Heart left ventricle (tissue), 16 donors: Measurements from ENCODE around the gene KDM1B. TPM values are rescaled to one million over a fixed set of nuclear protein-coding genes. Genes with fewer than 3 reads are reported as not detected.

Source experiments
- ATAC-seq, 4 donors: fragments of 200-7000 bp; cut with Tn5 transposase; one replicate each; pipeline ENCODE4 v1.9.1; 2020 to 2022; ENCODE audit warnings: moderate library complexity in 4 of 4, mild to moderate bottlenecking in 3 of 4, moderate number of reproducible peaks in 1 of 4
- DNase-seq, 5 donors: peaks; one replicate each; pipeline ENCODE4 v3.0.0-alpha.2; 2020
- H3K27ac ChIP-seq, 12 donors: fragments of 200-600 bp; sonication (generic) in 4 of 12; one replicate each; pipeline versions ENCODE4 v1.5.0 to v1.8.0; 2016 to 2022; ENCODE audit warnings: mild to moderate bottlenecking in 2 of 12
- H3K27me3 ChIP-seq, 9 donors: fragments of 200-600 bp; sonication (generic) in 2 of 9; one replicate each; pipeline versions ENCODE4 v1.5.1 to v1.8.0; 2016 to 2022; ENCODE audit warnings: mild to moderate bottlenecking in 3 of 9
- H3K36me3 ChIP-seq, 9 donors: fragments of 200-600 bp; sonication (generic) in 2 of 9; one replicate each; pipeline versions ENCODE4 v1.5.0 to v1.8.0; 2018 to 2022; ENCODE audit warnings: mild to moderate bottlenecking in 2 of 9
- H3K4me1 ChIP-seq, 12 donors: fragments of 200-600 bp; sonication (generic) in 4 of 12; one replicate each; pipeline versions ENCODE4 v1.5.0 to v1.8.0; 2016 to 2022; ENCODE audit warnings: mild to moderate bottlenecking in 3 of 12
- H3K4me3 ChIP-seq, 12 donors: fragments of 200-600 bp; sonication (generic) in 4 of 12; one replicate each; pipeline versions ENCODE4 v1.5.0 to v1.8.0; 2017 to 2022; ENCODE audit warnings: mild to moderate bottlenecking in 9 of 12, moderate library complexity in 4 of 12
- H3K9me3 ChIP-seq, 12 donors: fragments of 200-600 bp; sonication (generic) in 4 of 12; one replicate each; pipeline versions ENCODE4 v1.5.0 to v1.8.0; 2016 to 2022; ENCODE audit warnings: mild to moderate bottlenecking in 1 of 12
- POLR2A ChIP-seq, 2 donors: fragments of 450-650 bp; IDR thresholded peaks; one replicate each; pipeline ENCODE4 v1.6.1; 2017; ENCODE audit warnings: antibody characterized with exemption in 2 of 2, mild to moderate bottlenecking in 2 of 2, moderate library complexity in 2 of 2
- WGBS, 4 donors: extraction: QIAGEN DNeasy Blood & Tissue Kit in 2 of 4; methylation state at CpG; one replicate each; pipeline versions ENCODE4 v1.1.5 to v1.1.7; 2013 to 2018; 5-methylcytosine and 5-hydroxymethylcytosine counted together
- intact Hi-C, 10 donors: fragments of 100-400 bp; cut with DNase I; formaldehyde crosslinking; loops; one replicate each; pipeline versions ENCODE4 v1.11.1 to v1.14.2; 2022
- polyA plus RNA-seq, 2 donors: library from polyadenylated mRNA; stranded (reverse); fragments of 200-250 nt; gene quantifications; one replicate each; pipeline ENCODE4 v1.2.3, GENCODE V29; 2013
- total RNA-seq, 9 donors: library from RNA; depleted of rRNA in 2 of 9; stranded (reverse); fragments of >200 nt in 2 of 9; fragmentation: NEBNext Ultra II Directional in 3 of 9; extraction: Animal tissue kit (Norgen Biotek cat#: 25700) in 3 of 9; gene quantifications; one replicate each; pipeline versions ENCODE4 v1.1.0 to v1.2.4, GENCODE V29; 2016 to 2023
- TF ChIP-seq, protein P1 (sequence below), 12 donors: fragments of 200-600 bp; sonication (generic) in 4 of 12; IDR thresholded peaks; one replicate each; pipeline versions ENCODE4 v1.5.0 to v1.8.0; 2018 to 2022; ENCODE audit warnings: antibody characterized with exemption in 12 of 12, mild to moderate bottlenecking in 5 of 12
- donor health status: ischemic (EF 13 %, LVEDD 7.1; RV severe dilation, severe dysfunction).
- donor health status: healthy with polysubstance abuse.
- donor health status: DM: no; HTN: yes; CAD: no.
- donor health status: DM: no; HTN: no; CAD: no.
- donor health status: ischemic (EF 25% LVEDD 6.9; RV normal size, moderate dysfunction).
- donor health status: ischemic (EF 25% LVEDD 5.7; RV mildly dilated, moderate dysfunction).
- donor health status: healthy.
- donor health status: DM: yes; HTN: yes; CAD: no.
- donor health status: ischemic (EF 35%, LVEDD 5.7; RV mildly dilated, moderate dysfunction).
- donor health status: nonischemic (EF 11% LVEDD 7.7; RV severe dilation, severe dysfunction).
- donor health status: DM: yes; HTN: yes; CAD: no.
- donor health status: PGD.
- donor health status: ischemic (EF 29% LVEDD 5.4; RV normal size, mild dysfunction).
- donor health status: nonischemic (EF 23%, LVEDD 6.1; RV moderate dilation, normal function).

Gene KDM1B
- total and polyA plus RNA-seq, 11 donors = 2.1 to 21.8 (median 13.6) TPM

DNA sequence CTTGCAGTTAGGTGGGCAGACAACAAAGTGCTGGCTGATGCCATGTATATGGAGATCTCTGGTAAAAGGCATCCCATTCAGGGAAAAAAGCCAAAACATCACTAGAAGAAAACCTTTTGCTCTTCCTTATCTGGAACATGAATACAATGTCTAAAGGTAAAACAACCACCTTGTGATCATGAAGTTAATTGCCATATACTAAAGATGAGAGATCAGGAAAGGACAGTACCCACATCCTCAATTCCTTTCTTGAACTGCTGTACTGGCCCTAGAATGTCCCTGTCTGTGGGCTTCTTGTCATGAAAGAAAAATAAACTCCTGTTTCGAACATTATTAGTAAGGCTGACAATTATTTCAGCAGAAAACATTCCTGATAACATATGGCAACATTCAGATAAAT is 89.9 kb downstream of the KDM1B start:
- intact Hi-C loops = no loop called here
- TF ChIP-seq POLR2A (IDR thresholded peaks at IDR 0.05) = no peak
- TF ChIP-seq, protein P1, sequence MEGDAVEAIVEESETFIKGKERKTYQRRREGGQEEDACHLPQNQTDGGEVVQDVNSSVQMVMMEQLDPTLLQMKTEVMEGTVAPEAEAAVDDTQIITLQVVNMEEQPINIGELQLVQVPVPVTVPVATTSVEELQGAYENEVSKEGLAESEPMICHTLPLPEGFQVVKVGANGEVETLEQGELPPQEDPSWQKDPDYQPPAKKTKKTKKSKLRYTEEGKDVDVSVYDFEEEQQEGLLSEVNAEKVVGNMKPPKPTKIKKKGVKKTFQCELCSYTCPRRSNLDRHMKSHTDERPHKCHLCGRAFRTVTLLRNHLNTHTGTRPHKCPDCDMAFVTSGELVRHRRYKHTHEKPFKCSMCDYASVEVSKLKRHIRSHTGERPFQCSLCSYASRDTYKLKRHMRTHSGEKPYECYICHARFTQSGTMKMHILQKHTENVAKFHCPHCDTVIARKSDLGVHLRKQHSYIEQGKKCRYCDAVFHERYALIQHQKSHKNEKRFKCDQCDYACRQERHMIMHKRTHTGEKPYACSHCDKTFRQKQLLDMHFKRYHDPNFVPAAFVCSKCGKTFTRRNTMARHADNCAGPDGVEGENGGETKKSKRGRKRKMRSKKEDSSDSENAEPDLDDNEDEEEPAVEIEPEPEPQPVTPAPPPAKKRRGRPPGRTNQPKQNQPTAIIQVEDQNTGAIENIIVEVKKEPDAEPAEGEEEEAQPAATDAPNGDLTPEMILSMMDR (IDR thresholded peaks at IDR 0.05) = no peak
- ATAC-seq (no peak), DNase-seq (no peak)
- Histone ChIP-seq H3K36me3 (peaks cover 0 to 95% (median 74%) of the 10 kb centered on the region in 9 donors), H3K27me3 (no peaks in the 10 kb centered on the region), H3K9me3 (no peaks in the 10 kb centered on the region), H3K4me3 (no peak overlapping the region), H3K4me1 (peaks cover 0 to 5% (median 0%) of the 10 kb centered on the region in 12 donors), H3K27ac (no peak overlapping the region)
- WGBS, 4 donors = 94 to 97% (median 94%) methylated on average over 1 of the region's 1 CpG

DNA sequence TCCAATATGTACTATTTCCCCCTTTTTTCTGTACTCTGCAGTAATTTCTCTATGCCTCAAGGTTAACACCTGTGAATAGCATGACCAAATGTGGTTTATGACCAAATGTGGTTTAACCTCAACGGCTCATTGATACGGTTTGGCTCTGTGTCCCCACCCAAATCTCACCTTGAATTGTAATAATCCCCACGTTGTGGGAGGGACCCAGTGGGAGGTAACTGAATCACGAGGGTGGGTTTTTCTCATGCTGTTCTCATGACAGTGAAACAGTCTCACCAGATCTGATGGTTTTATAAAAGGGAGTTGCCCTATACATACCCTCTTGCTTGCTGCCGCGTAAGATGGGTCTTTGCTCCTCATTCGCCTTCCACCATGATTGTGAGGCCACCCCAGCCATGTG is 90.4 kb downstream of the KDM1B start:
- Histone ChIP-seq H3K4me1 (peaks cover 0 to 5% (median 0%) of the 10 kb centered on the region in 12 donors), H3K27me3 (no peaks in the 10 kb centered on the region), H3K9me3 (no peaks in the 10 kb centered on the region), H3K27ac (no peak overlapping the region), H3K36me3 (peaks cover 0 to 96% (median 78%) of the 10 kb centered on the region in 9 donors), H3K4me3 (no peak overlapping the region)
- WGBS, 4 donors = 87 to 88% (median 88%) methylated on average over 7 of the region's 7 CpGs
- no peak for TF ChIP-seq POLR2A (IDR thresholded peaks at IDR 0.05)
- TF ChIP-seq, protein P1 (IDR thresholded peaks at IDR 0.05) = no peak
- DNase-seq (no peak), ATAC-seq (no peak)
- intact Hi-C loops = no loop called here

DNA sequence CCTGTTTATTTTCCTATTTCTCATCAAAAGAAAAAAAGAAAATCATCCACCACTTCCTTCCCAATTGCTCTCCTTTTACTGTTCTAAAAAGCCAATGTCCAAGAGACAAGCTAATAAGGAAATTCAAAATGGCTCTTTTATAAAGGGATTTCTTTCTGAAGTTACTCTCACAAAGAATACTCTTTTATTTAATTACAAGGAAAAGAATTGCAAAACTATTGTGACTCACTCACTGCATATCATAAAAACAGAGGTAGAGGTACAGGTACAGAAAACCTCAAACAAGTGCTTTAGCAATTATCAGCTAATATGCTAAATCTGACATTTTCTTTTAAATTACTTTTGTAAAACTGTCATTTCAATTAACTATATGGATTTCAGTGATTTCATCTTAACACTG is 91.0 kb downstream of the KDM1B start:
- ATAC-seq (no peak), DNase-seq (no peak)
- H3K9me3 ChIP-seq = no peaks in the 10 kb centered on the region
- H3K27ac ChIP-seq = no peak overlapping the region
- peaks cover 0 to 98% (median 84%) of the 10 kb centered on the region in 9 donors for H3K36me3 ChIP-seq
- peaks cover 0 to 5% (median 0%) of the 10 kb centered on the region in 12 donors for H3K4me1 ChIP-seq
- intact Hi-C loops = no loop called here
- TF ChIP-seq POLR2A (IDR thresholded peaks at IDR 0.05) = no peak
- TF ChIP-seq, protein P1 (IDR thresholded peaks at IDR 0.05) = no peak
- H3K4me3 ChIP-seq = no peak overlapping the region
- H3K27me3 ChIP-seq = no peaks in the 10 kb centered on the region

DNA sequence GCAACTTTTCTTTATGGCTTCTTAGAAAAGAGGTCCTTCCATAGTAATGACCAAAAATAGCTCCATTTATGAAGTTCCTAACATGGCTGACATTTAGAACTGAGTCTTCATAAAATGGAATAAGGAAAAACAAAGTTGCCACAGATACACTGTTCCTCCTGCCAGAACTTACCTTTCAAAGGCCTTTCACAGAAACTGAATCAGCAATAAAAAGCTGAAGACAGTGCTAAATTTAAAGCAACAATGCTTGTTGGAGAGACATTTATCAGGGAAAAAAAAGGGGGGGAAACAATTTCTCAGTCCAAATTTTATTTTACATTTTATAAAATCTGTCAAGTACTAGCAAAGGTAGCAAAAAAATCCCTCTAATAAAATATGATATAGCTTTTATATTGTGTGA is 91.8 kb downstream of the KDM1B start:
- no peak for ATAC-seq

More for the DNA sequence above, 91.8 kb downstream of the KDM1B start:
- TF ChIP-seq, protein P1 (IDR thresholded peaks at IDR 0.05) = no peak
- no peak for TF ChIP-seq POLR2A (IDR thresholded peaks at IDR 0.05)
- no peak overlapping the region for H3K27ac ChIP-seq
- no peak for DNase-seq
- H3K4me3 ChIP-seq = no peak overlapping the region
- H3K9me3 ChIP-seq = no peaks in the 10 kb centered on the region
- no peaks in the 10 kb centered on the region for H3K27me3 ChIP-seq
- intact Hi-C loops = no loop called here
- H3K4me1 ChIP-seq = peaks cover 0 to 5% (median 0%) of the 10 kb centered on the region in 12 donors
- peaks cover 0 to 98% (median 91%) of the 10 kb centered on the region in 9 donors for H3K36me3 ChIP-seq
